ENCODE measurements around the gene SCFD2. TPM values are rescaled to one million over a fixed set of nuclear protein-coding genes. Genes with fewer than 3 reads are reported as not detected.

Gene SCFD2
- total RNA-seq, 1 experiment from 2014 or later = 12.4 TPM

GRCh38 chr4:52892880-52893279 is 473.0 kb downstream of the SCFD2 start:
- Mint-ChIP-seq H3K9me3 (peaks cover 28% of the 10 kb centered on the region), H3K27me3 (ENCODE audit: low read depth) (peaks cover 3% of the 10 kb centered on the region; the same call in 1 of the 2 replicates), H3K27ac (no peak overlapping the region), H3K4me3 (no peak overlapping the region), H3K36me3 (peaks cover 11% of the 10 kb centered on the region; the same call in 1 of the 2 replicates), H3K4me1 (peaks cover 15% of the 10 kb centered on the region)
- ATAC-seq = no peak
- ChIA-PET CTCF (interaction anchor here (1.5 kb wide), 1 partner anchor 17 kb away, joined by 4 read pairs; no protein-coding TSS in a partner anchor), POLR2A (no interaction called here)
- TF ChIP-seq ZNF281 (CRISPR knock-in tag; IDR thresholded peaks at IDR 0.05) (no peak), E2F4 (CRISPR knock-in tag; IDR thresholded peaks at IDR 0.05; ENCODE audit: borderline replicate concordance, low read depth) (no peak), TP53 (CRISPR knock-in tag; IDR thresholded peaks at IDR 0.05) (no peak), NFATC4 (CRISPR knock-in tag; IDR thresholded peaks at IDR 0.05) (no peak), ZNF532 (CRISPR knock-in tag; IDR thresholded peaks at IDR 0.05; ENCODE audit: borderline replicate concordance) (no peak), TCF7 (CRISPR knock-in tag; IDR thresholded peaks at IDR 0.05; ENCODE audit: low read depth) (no peak), IRF2 (CRISPR knock-in tag; IDR thresholded peaks at IDR 0.05; ENCODE audit: borderline replicate concordance, low read depth) (no peak), NR2C2 (CRISPR knock-in tag; IDR thresholded peaks at IDR 0.05) (no peak), SP1 (CRISPR knock-in tag; conservative IDR thresholded peaks at IDR 0.05) (no peak), USF1 (CRISPR knock-in tag; IDR thresholded peaks at IDR 0.05) (no peak), SOX15 (CRISPR knock-in tag; IDR thresholded peaks at IDR 0.05) (no peak), AFF4 (CRISPR knock-in tag; IDR thresholded peaks at IDR 0.05; ENCODE audit: borderline replicate concordance) (no peak), FOXJ3 (CRISPR knock-in tag; IDR thresholded peaks at IDR 0.05; ENCODE audit: borderline replicate concordance) (no peak), PRRX2 (CRISPR knock-in tag; IDR thresholded peaks at IDR 0.05) (no peak), GABPB1 (CRISPR knock-in tag; IDR thresholded peaks at IDR 0.05) (no peak), RORB (CRISPR knock-in tag; IDR thresholded peaks at IDR 0.05) (no peak)
- TF ChIP-seq, protein P1, sequence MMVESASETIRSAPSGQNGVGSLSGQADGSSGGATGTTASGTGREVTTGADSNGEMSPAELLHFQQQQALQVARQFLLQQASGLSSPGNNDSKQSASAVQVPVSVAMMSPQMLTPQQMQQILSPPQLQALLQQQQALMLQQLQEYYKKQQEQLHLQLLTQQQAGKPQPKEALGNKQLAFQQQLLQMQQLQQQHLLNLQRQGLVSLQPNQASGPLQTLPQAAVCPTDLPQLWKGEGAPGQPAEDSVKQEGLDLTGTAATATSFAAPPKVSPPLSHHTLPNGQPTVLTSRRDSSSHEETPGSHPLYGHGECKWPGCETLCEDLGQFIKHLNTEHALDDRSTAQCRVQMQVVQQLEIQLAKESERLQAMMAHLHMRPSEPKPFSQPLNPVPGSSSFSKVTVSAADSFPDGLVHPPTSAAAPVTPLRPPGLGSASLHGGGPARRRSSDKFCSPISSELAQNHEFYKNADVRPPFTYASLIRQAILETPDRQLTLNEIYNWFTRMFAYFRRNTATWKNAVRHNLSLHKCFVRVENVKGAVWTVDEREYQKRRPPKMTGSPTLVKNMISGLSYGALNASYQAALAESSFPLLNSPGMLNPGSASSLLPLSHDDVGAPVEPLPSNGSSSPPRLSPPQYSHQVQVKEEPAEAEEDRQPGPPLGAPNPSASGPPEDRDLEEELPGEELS (CRISPR knock-in tag; IDR thresholded peaks at IDR 0.05) = no peak
- TF ChIP-seq, protein P2, sequence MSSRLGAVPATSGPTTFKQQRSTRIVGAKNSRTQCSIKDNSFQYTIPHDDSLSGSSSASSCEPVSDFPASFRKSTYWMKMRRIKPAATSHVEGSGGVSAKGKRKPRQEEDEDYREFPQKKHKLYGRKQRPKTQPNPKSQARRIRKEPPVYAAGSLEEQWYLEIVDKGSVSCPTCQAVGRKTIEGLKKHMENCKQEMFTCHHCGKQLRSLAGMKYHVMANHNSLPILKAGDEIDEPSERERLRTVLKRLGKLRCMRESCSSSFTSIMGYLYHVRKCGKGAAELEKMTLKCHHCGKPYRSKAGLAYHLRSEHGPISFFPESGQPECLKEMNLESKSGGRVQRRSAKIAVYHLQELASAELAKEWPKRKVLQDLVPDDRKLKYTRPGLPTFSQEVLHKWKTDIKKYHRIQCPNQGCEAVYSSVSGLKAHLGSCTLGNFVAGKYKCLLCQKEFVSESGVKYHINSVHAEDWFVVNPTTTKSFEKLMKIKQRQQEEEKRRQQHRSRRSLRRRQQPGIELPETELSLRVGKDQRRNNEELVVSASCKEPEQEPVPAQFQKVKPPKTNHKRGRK (CRISPR knock-in tag; IDR thresholded peaks at IDR 0.05; ENCODE audit: borderline replicate concordance) = no peak
- DNase-seq (ENCODE audit: low spot score) = no peak

Measured in WTC11 (cell line).